Psoas muscle (tissue), 8 donors: ENCODE measurements around the gene COL3A1. TPM values are rescaled to one million over a fixed set of nuclear protein-coding genes. Genes with fewer than 3 reads are reported as not detected.

Experiments
- ATAC-seq, 4 donors: fragments of 200-7000 bp; cut with Tn5 transposase; one replicate each; pipeline ENCODE4 v1.9.1; 2020; ENCODE audit warnings: moderate library complexity in 3 of 4, mild to moderate bottlenecking in 2 of 4
- DNase-seq, 2 donors: peaks; one replicate each; pipeline ENCODE4 v3.0.0-alpha.2; 2020
- H3K27ac ChIP-seq: fragments of 200-600 bp; one replicate; pipeline ENCODE4 v1.8.0; 2022
- H3K27me3 ChIP-seq, 3 donors: fragments of 200-600 bp in 1 of 3; one replicate each; pipeline versions ENCODE4 v1.6.1 to v1.8.0; 2013 to 2022; ENCODE audit warnings: low read length in 2 of 3, mild to moderate bottlenecking in 2 of 3, moderate library complexity in 1 of 3; ENCODE audit not compliant: insufficient read depth in 3 of 3
- H3K36me3 ChIP-seq, 2 donors: fragments of 200-600 bp in 1 of 2; one replicate each; pipeline versions ENCODE4 v1.6.1 to v1.8.0; 2013 to 2022; ENCODE audit warnings: low read depth in 1 of 2, mild to moderate bottlenecking in 1 of 2, moderate library complexity in 1 of 2; ENCODE audit not compliant: insufficient read depth in 1 of 2
- H3K4me1 ChIP-seq: fragments of 200-600 bp; one replicate; pipeline ENCODE4 v1.8.0; 2022
- H3K4me3 ChIP-seq: fragments of 200-600 bp; one replicate; pipeline ENCODE4 v1.8.0; 2022; ENCODE audit warnings: mild to moderate bottlenecking
- H3K9me3 ChIP-seq: fragments of 200-600 bp; one replicate; pipeline ENCODE4 v1.8.0; 2022
- CTCF ChIP-seq: fragments of 200-600 bp; IDR thresholded peaks from one replicate; pipeline ENCODE4 v1.8.0; 2022; ENCODE audit warnings: antibody characterized with exemption
- WGBS, 3 donors: extraction: QIAGEN DNeasy Blood & Tissue Kit; methylation state at CpG; one replicate each; pipeline versions ENCODE4 v1.1.6 to v1.1.7; 2013; 5-methylcytosine and 5-hydroxymethylcytosine counted together
- intact Hi-C, 2 donors: fragments of 100-400 bp; cut with DNase I; formaldehyde crosslinking; loops; one replicate each; pipeline versions ENCODE4 v1.11.0 to v1.14.2; 2022
- polyA plus RNA-seq, 3 donors: library from polyadenylated mRNA; stranded (reverse); fragments of 200-250 nt; gene quantifications; one replicate each; pipeline ENCODE4 v1.2.3, GENCODE V29; 2013
- total RNA-seq, 4 donors: library from RNA; stranded (reverse); fragmentation: NEBNext Ultra II Directional in 2 of 4; extraction: Animal tissue kit (Norgen Biotek cat#: 25700) in 2 of 4; gene quantifications; one replicate each; pipeline versions ENCODE4 v1.2.1 to v1.2.4, GENCODE V29; 2021 to 2023
- donor health status: healthy with polysubstance abuse.
- donor health status: DM: no; HTN: no; CAD: no; lungs with moderate emphysema.
- donor health status: Bipolar disorder and iron deficiency.
- donor health status: healthy.
- donor health status: DM: yes; HTN: yes; CAD: no.
- donor health status: DM: no; HTN: no; CAD: no.
- donor health status: DM: no; HTN: no; CAD: no.
- donor health status: DM: yes; HTN: yes; CAD: no.

The COL3A1 gene
- total and polyA plus RNA-seq, 7 donors: 9.4 to 73.1 (median 19.8) TPM

DNA sequence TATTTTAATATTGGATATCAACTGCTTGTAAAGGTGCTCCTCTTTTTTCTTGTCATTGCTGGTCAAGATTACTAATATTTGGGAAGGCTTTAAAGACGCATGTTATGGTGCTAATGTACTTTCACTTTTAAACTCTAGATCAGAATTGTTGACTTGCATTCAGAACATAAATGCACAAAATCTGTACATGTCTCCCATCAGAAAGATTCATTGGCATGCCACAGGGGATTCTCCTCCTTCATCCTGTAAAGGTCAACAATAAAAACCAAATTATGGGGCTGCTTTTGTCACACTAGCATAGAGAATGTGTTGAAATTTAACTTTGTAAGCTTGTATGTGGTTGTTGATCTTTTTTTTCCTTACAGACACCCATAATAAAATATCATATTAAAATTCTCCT lies 38.2 kb downstream of the COL3A1 start:
- no peaks in the 10 kb centered on the region for H3K9me3 ChIP-seq
- peaks cover 0 to 32% of the 10 kb centered on the region in 2 donors for H3K36me3 ChIP-seq
- no peaks in the 10 kb centered on the region for H3K27me3 ChIP-seq
- ATAC-seq (no peak), DNase-seq (no peak)
- H3K4me3 ChIP-seq: no peak overlapping the region
- intact Hi-C loops: no loop called here
- no peak overlapping the region for H3K27ac ChIP-seq
- WGBS, 3 donors: 76 to 87% (median 82%) methylated on average over 1 of the region's 1 CpG
- H3K4me1 ChIP-seq: no peaks in the 10 kb centered on the region
- TF ChIP-seq CTCF: no peak

DNA sequence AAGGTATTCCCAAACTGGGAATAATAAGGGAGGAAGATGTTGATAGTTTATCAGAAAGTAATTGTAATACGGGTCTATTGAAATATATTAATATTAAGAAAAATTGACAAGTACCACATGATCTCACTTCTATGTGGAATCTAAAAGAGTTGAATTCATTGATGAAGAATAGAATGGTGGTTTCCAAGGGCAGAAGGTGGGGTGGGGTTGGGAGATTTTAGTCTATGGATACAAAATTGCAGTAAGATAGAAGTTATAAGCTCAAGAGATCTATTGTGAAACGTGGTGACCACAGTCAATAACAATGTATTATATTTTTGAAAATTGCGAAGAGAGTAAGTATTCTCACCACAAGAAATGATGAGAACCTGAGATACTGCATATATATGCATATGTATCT lies 38.9 kb downstream of the COL3A1 start:
- ATAC-seq (no peak), DNase-seq (no peak)
- Histone ChIP-seq H3K27me3 (no peaks in the 10 kb centered on the region), H3K9me3 (no peaks in the 10 kb centered on the region), H3K4me3 (no peak overlapping the region), H3K36me3 (peaks cover 0 to 25% of the 10 kb centered on the region in 2 donors), H3K27ac (no peak overlapping the region), H3K4me1 (no peaks in the 10 kb centered on the region)
- 82 to 87% (median 82%) methylated on average over 3 of the region's 3 CpGs for WGBS, 3 donors
- intact Hi-C loops: no loop called here
- TF ChIP-seq CTCF: no peak

- no peaks in the 10 kb centered on the region for H3K27me3 ChIP-seq
- intact Hi-C loops: no loop called here
- no peaks in the 10 kb centered on the region for H3K4me1 ChIP-seq
- H3K9me3 ChIP-seq: no peaks in the 10 kb centered on the region
- ATAC-seq (no peak), DNase-seq (no peak)
- H3K36me3 ChIP-seq: peaks cover 0 to 17% of the 10 kb centered on the region in 2 donors
- no peak for TF ChIP-seq CTCF
- 55 to 71% (median 62%) methylated on average over 2 of the region's 2 CpGs for WGBS, 3 donors
- H3K27ac ChIP-seq: no peak overlapping the region
- H3K4me3 ChIP-seq: no peak overlapping the region
These were observed 39.7 kb downstream of the COL3A1 start for GRCh38 chr2:189013671-189014448.

DNA sequence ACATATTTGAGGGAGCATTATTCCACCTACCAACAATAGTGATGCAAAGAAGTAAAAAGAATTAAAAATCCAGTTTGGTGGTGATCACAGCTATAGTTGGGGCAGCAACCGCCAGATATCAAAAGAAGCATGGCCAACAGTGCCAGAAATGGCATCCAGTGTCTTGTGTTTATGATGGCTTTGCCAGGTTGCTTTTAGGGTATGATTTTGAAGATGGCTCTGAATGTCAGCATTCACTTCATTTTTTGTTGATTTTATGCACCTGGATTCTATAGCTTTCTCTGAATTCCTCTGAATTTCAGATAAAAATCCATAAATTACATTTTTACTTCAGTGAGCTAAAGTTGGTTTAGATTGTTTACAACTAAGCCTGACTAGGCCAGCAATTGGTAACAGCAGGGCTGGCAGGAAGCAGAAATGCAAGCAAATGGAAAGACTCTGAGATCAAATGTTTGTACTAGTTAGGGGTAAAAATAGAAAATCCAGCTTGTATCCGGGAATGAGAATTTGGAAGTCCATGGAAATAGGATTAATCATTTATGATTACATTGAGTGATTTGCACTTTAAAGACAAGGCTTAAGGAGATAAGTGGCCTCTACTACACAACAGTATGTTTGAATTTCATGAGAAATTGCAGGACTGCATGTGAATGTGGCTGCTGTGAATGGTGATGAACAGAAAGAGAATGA lies 40.4 kb downstream of the COL3A1 start:
- Histone ChIP-seq H3K4me3 (no peak overlapping the region), H3K27me3 (no peaks in the 10 kb centered on the region), H3K36me3 (peaks cover 0 to 17% of the 10 kb centered on the region in 2 donors), H3K9me3 (no peaks in the 10 kb centered on the region), H3K4me1 (no peaks in the 10 kb centered on the region), H3K27ac (no peak overlapping the region)
- WGBS, 3 donors: 50 to 58% (median 56%) methylated on average over 2 of the region's 2 CpGs
- no peak for TF ChIP-seq CTCF
- ATAC-seq (no peak), DNase-seq (no peak)
- intact Hi-C loops: no loop called here
